GM18909 (cell line): ENCODE data around the gene SLC6A9.

Experiments used
- ATAC-seq: cut with Tn5 transposase; IDR thresholded peaks from one replicate; pipeline ENCODE4 v1.9.1; 2021; ENCODE audit warnings: mild to moderate bottlenecking; ENCODE audit not compliant: unreplicated experiment, poor library complexity

SLC6A9 gene

GRCh38 chr1:44012404-44012803 lies 18.9 kb downstream of the SLC6A9 start:
- ATAC-seq = no peak

DNA sequence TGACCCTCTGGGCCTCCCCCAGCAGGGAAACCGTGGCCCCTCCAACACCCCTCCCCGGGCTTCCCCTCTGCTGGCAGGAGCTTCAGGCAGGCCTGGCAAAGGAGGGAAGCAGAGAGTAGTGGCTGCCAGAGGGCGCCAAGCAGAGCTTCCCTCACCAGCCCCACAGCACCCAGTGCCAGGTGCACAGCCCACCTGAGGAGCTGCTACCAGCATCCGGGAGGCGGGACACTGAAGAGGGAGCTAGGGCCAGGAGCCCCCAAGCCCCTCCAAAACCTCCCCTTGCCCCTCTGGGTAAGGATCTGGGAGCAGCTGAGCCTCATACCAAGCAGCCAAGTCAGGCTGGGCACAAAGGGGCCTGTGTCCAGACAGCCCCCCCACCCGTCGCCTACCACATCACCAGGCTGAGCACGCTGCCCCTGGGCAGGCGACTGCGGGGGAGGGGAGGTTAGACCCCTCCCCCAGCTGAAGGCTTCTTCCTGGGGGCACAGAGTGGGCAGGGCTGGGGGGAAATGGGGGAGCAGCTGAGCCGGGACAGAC lies 20.3 kb downstream of the SLC6A9 start:
- no peak for ATAC-seq

- no peak for ATAC-seq
Observed at GRCh38 chr1:44008259-44008658, 23.0 kb downstream of the SLC6A9 start.

- no peak for ATAC-seq
Observed at GRCh38 chr1:44002606-44003157, 28.6 kb downstream of the SLC6A9 start.

DNA sequence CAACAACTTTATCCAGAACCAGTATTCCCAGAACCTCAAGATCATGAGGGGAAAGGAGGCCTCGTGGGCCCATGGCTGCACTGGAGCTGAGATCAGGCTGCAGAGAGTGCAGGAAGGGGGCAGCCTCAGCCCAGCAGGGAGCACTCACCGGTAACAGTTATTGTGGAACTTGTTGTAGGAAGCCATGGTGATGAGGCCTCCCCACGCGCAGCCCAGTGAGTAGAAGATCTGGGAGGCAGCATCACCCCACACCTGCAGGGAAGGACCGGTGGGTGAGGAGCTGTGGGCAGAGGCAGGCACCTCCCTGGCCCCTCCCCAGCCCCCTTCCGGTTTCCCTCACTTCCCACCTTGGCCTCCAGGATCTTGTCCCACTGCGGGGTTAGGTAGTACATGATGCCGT lies 29.1 kb downstream of the SLC6A9 start:
- no peak for ATAC-seq

- no peak for ATAC-seq
Observed at GRCh38 chr1:44000122-44000665, 31.1 kb downstream of the SLC6A9 start.

GRCh38 chr1:43999455-43999854 lies 31.8 kb downstream of the SLC6A9 start:
- ATAC-seq = no peak

DNA sequence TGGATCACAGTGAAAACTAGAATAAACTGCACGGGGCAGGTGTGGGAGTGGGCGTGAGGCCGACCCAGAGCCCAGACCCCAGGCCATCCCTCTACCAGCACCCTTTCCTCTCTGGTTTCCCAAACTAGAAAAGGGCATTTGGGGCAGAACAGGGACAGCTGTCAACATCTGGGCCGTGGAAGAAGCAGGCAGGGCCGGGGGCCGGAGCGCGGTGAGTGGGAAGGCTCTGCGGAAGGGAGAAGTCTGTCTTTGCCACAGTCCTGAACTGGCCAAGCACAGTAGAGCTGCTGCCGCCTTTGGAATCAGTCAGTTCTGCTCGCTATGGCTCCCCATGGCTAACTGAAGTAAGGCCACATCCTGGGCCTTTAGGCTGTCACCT lies 33.3 kb downstream of the SLC6A9 start:
- no peak for ATAC-seq

DNA sequence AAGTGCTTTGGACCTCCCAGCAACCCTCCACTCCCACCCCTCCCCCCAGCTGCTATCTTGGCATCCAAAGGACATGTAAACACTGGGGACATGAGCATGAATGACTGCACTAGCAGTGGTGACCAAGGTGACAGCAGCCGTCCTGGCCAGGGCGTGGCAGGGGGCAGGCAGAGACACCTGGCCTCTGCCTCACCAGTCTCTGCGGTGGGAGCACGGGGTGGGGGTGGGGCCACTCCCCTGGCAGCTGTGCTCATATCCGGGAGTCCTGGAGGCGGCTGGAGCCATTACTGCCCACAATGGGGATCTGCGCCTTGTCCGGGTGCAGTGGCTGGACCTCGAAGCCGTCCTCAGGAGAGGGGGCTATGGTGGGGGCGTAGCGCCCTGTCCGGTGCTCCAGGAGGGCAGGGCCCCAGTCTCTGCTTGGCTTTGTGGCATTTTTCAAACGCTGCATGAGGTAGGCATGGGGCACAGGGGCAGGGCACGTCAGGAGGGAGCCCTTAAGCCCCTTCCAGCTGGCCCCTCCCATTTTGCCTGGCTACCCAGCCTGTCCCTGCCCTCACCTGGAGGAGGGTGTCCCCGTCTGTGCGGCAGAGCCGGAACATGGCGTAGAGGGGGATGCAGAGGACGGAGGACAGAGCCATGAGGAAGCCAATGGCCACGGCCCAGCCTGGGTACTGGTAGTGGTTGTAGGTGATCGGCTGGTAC lies 33.8 kb downstream of the SLC6A9 start:
- no peak for ATAC-seq

GRCh38 chr1:43996733-43997115 lies 34.5 kb downstream of the SLC6A9 start:
- no peak for ATAC-seq

DNA sequence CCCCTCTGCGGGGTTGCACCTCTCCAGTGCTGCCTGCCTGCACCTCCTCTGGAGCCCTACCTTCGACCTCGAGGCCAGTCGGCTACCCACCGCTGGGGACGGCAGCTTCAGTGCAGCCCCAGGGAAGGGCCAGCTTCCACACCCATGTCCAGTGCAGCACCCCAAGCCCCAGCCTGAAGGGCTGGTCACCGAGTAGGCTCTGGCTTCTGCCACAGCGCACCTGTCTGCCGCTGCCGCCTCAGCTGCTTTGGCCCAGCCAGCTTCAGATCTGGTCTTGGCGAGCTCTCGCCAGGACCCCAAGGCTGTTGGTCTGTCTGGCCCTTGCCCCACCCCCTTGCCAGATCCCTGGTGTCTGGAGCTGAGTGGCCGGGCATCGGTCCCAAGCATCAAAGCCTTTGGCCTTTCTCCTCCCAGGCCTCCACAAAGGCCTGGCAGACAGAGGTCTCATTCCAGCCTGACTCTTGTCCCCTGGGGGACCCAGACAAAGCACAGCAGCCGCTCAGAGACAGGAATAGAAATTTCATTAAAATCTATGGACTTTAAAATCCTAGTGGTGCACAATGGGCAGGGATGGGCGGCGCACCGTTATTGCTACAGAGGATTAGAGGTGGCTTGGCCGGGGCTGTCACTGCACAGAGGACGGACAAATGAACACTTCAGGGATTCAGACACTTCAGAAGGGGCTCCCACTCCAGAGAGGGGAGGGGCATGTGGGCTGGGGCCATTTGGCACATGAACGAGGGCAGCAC lies 35.1 kb downstream of the SLC6A9 start:
- ATAC-seq = no peak

DNA sequence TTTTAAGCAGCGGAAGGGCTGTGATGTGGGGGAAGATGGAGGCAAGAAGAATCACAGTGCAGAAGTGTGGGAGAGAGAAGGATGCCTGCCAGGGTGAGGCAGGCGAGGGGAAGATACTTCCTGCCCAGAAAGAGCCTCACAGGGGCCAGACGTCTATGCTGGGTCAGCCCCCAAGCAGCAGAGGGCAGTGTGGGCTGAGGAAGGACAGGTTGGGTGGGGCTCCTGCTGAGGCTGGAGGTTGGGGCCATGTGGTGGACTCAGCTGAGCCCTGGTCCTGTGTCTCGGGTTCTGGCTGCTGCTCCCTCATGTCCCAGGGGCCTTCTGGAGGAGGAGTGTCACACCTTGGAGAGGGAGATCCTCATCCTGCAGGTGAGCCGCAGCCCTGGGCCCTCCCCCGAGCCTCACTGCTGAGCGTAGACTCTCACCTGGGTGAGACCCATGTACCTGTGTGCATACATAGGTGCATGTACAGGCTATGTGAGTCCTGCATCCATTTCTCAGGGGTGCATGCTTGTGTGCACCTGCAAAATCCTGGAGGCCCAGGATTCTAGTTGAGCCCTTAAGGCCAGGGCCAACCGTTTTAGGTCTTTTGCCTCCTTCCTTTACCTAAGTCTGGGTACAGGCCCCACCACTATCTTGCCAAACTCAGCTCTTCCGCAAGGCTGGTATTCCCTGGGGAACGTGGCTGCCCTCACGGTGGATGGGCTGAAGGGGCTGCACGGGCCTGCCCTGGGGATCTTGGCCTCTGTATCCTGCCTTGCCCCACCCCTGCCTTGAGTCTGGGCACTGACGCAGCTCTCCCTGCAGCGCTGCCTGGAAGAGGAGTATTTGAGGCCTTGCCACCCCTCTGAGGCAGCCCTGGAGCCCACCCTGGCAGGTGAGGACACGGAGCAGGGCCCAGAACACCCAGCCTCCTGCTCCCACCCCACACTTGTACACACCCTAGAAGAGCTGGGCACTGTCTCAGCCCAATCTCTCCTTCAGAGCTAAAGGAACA lies 36.2 kb downstream of the SLC6A9 start:
- no peak for ATAC-seq

DNA sequence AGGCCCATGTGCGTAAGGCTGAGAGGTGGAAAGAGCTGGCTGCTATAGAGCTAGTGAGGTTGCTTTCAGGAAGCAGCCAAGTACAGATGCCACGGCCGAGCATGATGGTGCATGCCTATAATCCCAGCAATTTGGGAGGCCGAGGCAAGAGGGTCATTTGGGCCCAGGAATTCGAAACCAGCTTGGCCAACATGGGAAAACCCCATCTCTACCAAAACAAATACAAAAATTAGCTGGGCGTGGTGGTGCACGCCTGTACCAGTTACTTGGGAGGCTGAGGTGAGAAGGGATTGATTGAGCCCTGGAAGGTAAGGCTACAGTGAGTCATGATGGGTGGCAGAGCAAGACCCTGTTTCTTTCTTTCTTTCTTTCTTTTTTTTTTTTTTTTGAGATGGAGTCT lies 37.2 kb downstream of the SLC6A9 start:
- no peak for ATAC-seq

DNA sequence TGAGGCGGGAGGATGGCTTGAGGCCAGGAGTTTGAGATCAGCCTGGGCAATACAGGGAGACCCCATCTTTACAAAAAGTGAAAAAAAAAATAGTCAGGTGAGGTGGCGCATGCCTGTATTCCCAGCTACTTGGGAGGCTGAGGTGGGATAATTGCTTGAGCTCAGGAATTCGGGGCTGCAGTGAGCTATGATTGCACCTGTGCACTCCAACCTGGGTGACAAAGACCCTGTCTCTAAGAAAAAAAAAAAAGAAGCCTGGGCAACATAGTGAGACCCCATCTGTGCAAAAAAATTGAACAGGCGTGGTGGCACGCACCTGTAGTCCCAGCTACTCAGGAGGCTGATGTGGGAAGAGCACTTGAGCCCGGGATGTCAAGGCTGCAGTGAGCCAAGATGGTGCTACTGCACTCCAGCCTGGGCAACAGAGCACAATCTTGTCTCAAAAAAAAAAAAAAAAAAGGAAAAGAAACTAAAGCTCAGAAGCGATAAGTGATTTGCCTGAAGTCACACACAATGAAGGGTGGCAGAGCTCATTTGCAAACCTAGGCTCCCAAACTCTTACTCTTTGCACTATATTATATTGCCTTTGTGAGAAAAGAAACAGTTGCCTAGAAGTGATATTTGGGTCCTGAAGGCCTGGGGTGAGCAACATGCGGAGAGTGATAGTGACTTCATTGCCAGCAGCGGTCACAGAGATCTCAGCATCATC lies 37.9 kb downstream of the SLC6A9 start:
- ATAC-seq = no peak

GRCh38 chr1:43992232-43992995 lies 38.8 kb downstream of the SLC6A9 start:
- no peak for ATAC-seq

GRCh38 chr1:43991476-43992231 lies 39.6 kb downstream of the SLC6A9 start, which contains the start of gene CCDC24:
CCDC24 (plus strand) TSS chr1:43991599; CDS start chr1:43991879, 280 bp downstream.
- ATAC-seq = peak; percentile 78

GRCh38 chr1:43991200-43991475 lies 40.1 kb downstream of the SLC6A9 start:
- no peak for ATAC-seq
